Gastroesophageal sphincter (tissue), 3 donors: ENCODE measurements around the gene GIPC2.

Experiments
- CTCF ChIP-seq, 4 experiments: fragments of 200-600 bp in 2 of 4; fragments of 450-650 bp in 2 of 4; sonication (generic) in 1 of 4; IDR thresholded peaks; one replicate each; pipeline ENCODE4 v1.5.1; 2017 to 2019; ENCODE audit warnings: antibody characterized with exemption in 4 of 4, mild to moderate bottlenecking in 2 of 4, moderate library complexity in 2 of 4
- EP300 ChIP-seq: sonication (generic); formaldehyde crosslinking; IDR thresholded peaks from one replicate; pipeline ENCODE4 v1.6.1; 2017; ENCODE audit warnings: antibody characterized with exemption, mild to moderate bottlenecking
- POLR2A ChIP-seq, 2 donors: fragments of 450-650 bp; IDR thresholded peaks; one replicate each; pipeline ENCODE4 v1.6.1; 2017; ENCODE audit warnings: antibody characterized with exemption in 2 of 2, mild to moderate bottlenecking in 2 of 2, moderate library complexity in 1 of 2

- TF ChIP-seq POLR2A (IDR thresholded peaks at IDR 0.05) (no peak), CTCF (IDR thresholded peaks at IDR 0.05) (no peak), EP300 (no peak)
Measured at GRCh38 chr1:78011050-78011449, 34.7 kb upstream of the GIPC2 start.
